ENCODE results near the gene NUDCD3. TPM values are rescaled to one million over a fixed set of nuclear protein-coding genes. Genes with fewer than 3 reads are reported as not detected.

NUDCD3 gene
- total RNA-seq, 1 donor from 2014 or later: 86.8 TPM

DNA sequence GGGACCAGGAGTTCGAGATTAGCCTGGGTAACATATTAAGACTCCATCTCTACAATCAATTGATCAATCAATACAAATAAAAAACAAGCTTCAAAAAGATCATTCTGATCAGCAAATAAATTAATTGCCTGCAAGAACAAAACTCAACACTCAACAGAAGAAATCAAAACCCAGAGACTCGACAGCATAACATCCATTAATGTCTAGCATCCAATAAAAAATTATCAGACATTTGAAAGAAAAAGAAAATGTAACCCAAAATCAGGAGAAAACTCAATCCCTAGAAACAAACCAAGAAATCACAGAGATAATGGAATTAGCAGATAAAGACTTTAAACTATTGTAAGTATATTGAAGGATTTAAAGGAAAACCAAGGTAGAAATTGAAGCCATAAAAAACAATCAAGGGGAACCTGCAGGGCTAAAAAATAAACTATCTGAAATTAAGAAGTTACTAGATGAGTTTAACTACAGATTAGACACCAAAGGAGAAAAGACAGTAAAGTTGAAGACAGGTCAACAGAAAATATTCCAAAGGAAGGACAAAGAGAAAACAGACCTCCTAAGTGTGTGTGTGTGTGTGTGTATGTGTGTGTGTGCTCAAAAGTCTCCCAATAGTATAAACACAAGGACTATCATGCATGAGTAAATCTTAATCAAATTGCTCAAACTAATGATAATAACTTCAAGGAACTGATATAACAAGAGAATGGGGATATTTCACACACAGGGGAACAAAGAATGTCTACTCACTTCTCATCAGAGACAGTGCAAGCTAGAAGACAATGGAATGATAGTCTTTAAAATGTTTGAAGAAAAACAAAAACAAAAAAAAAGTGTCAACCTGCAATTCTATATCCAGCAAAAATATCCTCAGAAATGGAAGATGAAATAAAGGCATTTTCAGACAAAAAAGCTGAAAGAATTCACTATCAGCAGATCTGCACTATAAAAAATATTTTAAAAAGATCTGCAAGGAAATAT lies 7.7 kb downstream of the NUDCD3 start:
- H3K4me3 Mint-ChIP-seq (ENCODE audit: unreplicated experiment): no peak overlapping the region
- H3K9ac ChIP-seq (ENCODE audit: low read length): no peak overlapping the region
- H3K9me3 ChIP-seq (ENCODE audit: insufficient read depth, low read depth, low read length): peaks cover 2% of the 10 kb centered on the region
- H3K4me1 Mint-ChIP-seq (ENCODE audit: low read depth, unreplicated experiment): peaks cover 11% of the 10 kb centered on the region
- no peak overlapping the region for H2AFZ ChIP-seq (ENCODE audit: low read depth, low read length)
- no peak overlapping the region for H3K27ac Mint-ChIP-seq (ENCODE audit: unreplicated experiment)
- DNase-seq (ENCODE audit: low read depth): no peak
- no peaks in the 10 kb centered on the region for H3K27me3 ChIP-seq (ENCODE audit: insufficient read depth, low read length)
- peaks cover 33% of the 10 kb centered on the region for H3K36me3 Mint-ChIP-seq (ENCODE audit: low read depth, unreplicated experiment)
- H3K27ac ChIP-seq (ENCODE audit: low read depth, low read length): no peak overlapping the region
- peaks cover 37% of the 10 kb centered on the region for H3K36me3 ChIP-seq (ENCODE audit: insufficient read depth, low read length)
- H3K9me3 Mint-ChIP-seq (ENCODE audit: unreplicated experiment): peaks cover 1% of the 10 kb centered on the region
- H3K27me3 Mint-ChIP-seq (ENCODE audit: low read depth, unreplicated experiment): no peaks in the 10 kb centered on the region
- TF ChIP-seq, protein P1, sequence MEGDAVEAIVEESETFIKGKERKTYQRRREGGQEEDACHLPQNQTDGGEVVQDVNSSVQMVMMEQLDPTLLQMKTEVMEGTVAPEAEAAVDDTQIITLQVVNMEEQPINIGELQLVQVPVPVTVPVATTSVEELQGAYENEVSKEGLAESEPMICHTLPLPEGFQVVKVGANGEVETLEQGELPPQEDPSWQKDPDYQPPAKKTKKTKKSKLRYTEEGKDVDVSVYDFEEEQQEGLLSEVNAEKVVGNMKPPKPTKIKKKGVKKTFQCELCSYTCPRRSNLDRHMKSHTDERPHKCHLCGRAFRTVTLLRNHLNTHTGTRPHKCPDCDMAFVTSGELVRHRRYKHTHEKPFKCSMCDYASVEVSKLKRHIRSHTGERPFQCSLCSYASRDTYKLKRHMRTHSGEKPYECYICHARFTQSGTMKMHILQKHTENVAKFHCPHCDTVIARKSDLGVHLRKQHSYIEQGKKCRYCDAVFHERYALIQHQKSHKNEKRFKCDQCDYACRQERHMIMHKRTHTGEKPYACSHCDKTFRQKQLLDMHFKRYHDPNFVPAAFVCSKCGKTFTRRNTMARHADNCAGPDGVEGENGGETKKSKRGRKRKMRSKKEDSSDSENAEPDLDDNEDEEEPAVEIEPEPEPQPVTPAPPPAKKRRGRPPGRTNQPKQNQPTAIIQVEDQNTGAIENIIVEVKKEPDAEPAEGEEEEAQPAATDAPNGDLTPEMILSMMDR (IDR thresholded peaks at IDR 0.05; ENCODE audit: insufficient read depth, low read depth, low read length): no peak
- no peak for TF ChIP-seq EZH2 (IDR thresholded peaks at IDR 0.05; ENCODE audit: insufficient read depth, low read length)
- FAIRE-seq: no peak
- H3K4me3 ChIP-seq (ENCODE audit: insufficient read depth, low read depth, low read length): no peak overlapping the region
- H4K20me1 ChIP-seq (ENCODE audit: insufficient read depth, low read length): peaks cover 61% of the 10 kb centered on the region
- H3K79me2 ChIP-seq (ENCODE audit: insufficient read depth, low read length): peaks cover 56% of the 10 kb centered on the region
- no peaks in the 10 kb centered on the region for H3K4me1 ChIP-seq (ENCODE audit: insufficient read depth, low read length)
- H3K4me2 ChIP-seq (ENCODE audit: low read length): no peak overlapping the region

DNA sequence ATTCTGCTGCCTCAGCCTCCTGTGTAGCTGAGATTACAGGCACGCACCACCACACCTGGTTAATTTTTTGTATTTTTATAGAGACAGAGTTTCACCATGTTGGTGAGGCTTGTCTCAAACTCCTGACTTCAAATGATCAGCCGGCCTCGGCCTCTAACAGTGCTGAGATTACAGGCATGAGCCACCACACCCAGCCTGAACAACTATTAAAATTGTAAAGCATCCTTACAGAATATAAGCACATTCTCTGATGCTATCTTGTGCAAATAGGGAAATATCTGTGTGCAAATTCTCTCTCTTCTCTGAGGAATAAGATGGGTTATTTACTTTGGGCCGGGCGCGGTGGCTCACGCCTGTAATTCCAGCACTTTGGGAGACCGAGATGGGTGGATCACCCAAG lies 12.5 kb downstream of the NUDCD3 start:
- Mint-ChIP-seq H3K9me3 (ENCODE audit: unreplicated experiment) (peaks cover 1% of the 10 kb centered on the region), H3K36me3 (ENCODE audit: low read depth, unreplicated experiment) (peaks cover 12% of the 10 kb centered on the region), H3K4me1 (ENCODE audit: low read depth, unreplicated experiment) (peaks cover 16% of the 10 kb centered on the region), H3K27me3 (ENCODE audit: low read depth, unreplicated experiment) (no peaks in the 10 kb centered on the region), H3K27ac (ENCODE audit: unreplicated experiment) (no peak overlapping the region), H3K4me3 (ENCODE audit: unreplicated experiment) (no peak overlapping the region)
- Histone ChIP-seq H3K27ac (ENCODE audit: low read depth, low read length) (no peak overlapping the region), H3K27me3 (ENCODE audit: insufficient read depth, low read length) (no peaks in the 10 kb centered on the region), H3K4me3 (ENCODE audit: insufficient read depth, low read depth, low read length) (no peak overlapping the region), H2AFZ (ENCODE audit: low read depth, low read length) (no peak overlapping the region), H3K4me2 (ENCODE audit: low read length) (no peak overlapping the region), H4K20me1 (ENCODE audit: insufficient read depth, low read length) (peaks cover 65% of the 10 kb centered on the region), H3K4me1 (ENCODE audit: insufficient read depth, low read length) (peaks cover 11% of the 10 kb centered on the region), H3K36me3 (ENCODE audit: insufficient read depth, low read length) (peaks cover 22% of the 10 kb centered on the region), H3K79me2 (ENCODE audit: insufficient read depth, low read length) (peaks cover 36% of the 10 kb centered on the region), H3K9ac (ENCODE audit: low read length) (no peak overlapping the region), H3K9me3 (ENCODE audit: insufficient read depth, low read depth, low read length) (no peaks in the 10 kb centered on the region)
- DNase-seq (ENCODE audit: low read depth): no peak
- FAIRE-seq: no peak
- TF ChIP-seq, protein P1 (IDR thresholded peaks at IDR 0.05; ENCODE audit: insufficient read depth, low read depth, low read length): no peak
- no peak for TF ChIP-seq EZH2 (IDR thresholded peaks at IDR 0.05; ENCODE audit: insufficient read depth, low read length)
